ENCODE results near the gene IL20.
"Not testable (repeated sequence)": the region's sequence is repeated elsewhere in the genome, so short reads cannot be mapped to it uniquely, and the experiment has no call there.

Gene IL20

DNA sequence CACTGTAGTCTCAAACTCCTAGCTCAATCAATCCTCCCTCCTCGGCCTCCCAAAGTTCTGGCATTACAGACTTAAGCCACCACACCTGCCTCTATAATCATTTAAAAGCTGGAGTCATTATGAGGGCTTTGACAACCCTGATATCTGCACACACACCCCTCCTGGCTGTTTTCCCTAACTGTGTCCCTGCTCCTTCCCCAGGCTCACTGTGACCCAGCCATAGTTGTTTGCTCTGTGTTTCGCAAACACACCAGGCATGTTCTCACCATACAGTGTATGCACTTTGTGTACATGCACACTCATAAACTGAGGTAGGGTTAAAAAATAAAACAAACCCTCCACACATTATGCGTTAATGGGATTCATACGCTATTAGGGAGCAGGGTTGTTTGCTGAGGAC, 21.8 kb upstream of the IL20 start:
- no peak for DNase-seq (ENCODE audit: low spot score)

GRCh38 chr1:206846487-206846886, 18.9 kb upstream of the IL20 start:
- no peak for DNase-seq (ENCODE audit: low spot score)

GRCh38 chr1:206847337-206847834, 18.0 kb upstream of the IL20 start:
- no peak for DNase-seq (ENCODE audit: low spot score)

GRCh38 chr1:206847946-206848345, 17.5 kb upstream of the IL20 start:
- no peak for DNase-seq (ENCODE audit: low spot score)

GRCh38 chr1:206850401-206850800, 15.0 kb upstream of the IL20 start:
- no peak for DNase-seq (ENCODE audit: low spot score)

- no peak for DNase-seq (ENCODE audit: low spot score)
These were observed 13.9 kb upstream of the IL20 start for GRCh38 chr1:206851341-206852010.

GRCh38 chr1:206852662-206853061, 12.8 kb upstream of the IL20 start:
- not testable (repeated sequence) for DNase-seq (ENCODE audit: low spot score)

- DNase-seq (ENCODE audit: low spot score) = not testable (repeated sequence)
These were observed 11.7 kb upstream of the IL20 start for GRCh38 chr1:206853696-206854095.

DNA sequence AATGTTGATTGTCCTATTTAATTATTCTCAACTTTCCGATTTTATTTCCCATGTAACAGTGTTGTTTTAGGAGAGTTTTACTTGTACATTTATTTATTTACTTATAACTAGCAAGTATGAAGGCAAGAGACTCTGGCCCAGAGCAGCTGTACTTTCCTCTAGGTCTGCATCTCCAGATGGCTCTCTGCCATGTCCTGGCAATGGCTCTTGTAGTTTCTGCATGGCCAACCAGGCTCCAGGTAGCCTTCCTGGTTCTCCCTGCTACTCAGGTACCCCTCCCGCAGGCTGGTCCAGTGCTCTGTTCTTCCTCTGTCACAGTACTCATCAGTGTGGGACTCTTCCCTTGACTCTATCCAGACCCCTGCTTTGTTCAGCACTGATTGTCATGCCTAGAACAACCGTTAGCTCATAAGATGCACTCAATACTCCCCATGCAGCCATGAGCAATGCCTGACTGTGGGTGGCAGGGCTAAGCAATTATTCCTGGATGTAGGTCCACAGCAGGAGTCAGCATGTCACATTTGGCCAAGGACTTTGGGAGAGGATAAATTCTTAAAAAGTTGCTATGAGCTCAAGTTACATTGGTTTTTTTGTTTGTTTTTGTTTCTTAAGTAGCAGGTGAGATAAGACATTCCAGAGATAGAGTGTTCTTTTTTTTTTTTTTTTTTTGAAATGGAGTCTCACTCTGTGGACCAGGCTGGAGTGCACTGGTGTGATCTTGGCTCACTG, 10.9 kb upstream of the IL20 start:
- DNase-seq (ENCODE audit: low spot score) = no peak

DNA sequence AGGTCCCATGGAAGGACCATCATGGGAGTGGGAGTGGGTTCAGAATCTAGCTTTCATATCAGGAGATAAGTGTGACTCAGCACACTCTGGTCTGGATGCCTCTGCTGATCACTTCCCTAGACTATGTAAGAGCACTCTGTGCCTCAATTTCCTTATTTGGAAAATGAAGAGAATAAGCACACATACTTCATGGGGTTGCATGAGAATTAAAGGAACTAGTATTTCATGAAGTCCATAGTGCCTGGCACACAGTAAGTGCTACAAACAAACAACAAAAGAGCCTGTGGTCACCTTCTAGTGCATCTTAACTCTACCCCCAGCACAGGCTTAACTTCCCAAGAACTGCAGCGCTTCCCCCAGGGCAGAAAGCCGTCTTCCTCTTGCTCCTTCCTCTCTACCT, 9.6 kb upstream of the IL20 start:
- DNase-seq (ENCODE audit: low spot score) = no peak

DNA sequence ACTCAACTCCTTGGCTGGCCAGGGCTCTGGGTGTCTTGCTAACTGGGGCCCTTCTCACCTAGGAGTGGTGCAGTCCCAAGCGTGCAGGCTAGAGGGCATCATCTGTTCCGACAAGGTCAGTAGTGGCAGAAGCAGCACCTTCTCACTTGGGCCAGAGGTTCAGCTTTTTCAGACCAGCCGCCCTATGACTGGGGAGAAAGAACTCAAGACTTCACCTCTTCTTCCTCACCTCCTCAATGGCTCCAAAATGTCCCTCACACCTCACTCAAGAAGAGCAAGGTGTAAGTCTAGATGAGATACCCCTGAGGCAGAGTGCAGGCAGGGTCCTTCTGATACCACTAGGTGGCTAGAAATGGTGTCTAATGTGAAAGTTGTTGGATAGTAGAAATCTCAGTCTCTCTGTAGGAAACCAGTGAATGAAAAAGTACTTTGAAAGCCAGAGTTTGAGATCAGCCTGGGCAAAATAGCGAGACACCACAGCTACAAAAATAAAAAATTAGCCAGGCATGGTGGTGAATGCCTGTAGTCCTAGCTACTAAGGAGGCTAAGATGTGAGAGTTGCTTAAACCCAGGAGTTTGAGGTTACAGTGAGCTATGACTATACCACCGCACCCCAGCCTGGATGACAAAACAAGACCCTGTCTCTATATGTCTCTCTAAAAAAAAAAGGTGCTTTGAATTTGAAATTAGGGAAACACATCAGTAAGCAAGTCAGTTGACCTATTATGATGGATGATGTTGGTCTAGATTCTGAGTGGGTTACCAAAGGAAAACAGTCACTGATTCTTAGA, 8.6 kb upstream of the IL20 start:
- no peak for DNase-seq (ENCODE audit: low spot score)

DNA sequence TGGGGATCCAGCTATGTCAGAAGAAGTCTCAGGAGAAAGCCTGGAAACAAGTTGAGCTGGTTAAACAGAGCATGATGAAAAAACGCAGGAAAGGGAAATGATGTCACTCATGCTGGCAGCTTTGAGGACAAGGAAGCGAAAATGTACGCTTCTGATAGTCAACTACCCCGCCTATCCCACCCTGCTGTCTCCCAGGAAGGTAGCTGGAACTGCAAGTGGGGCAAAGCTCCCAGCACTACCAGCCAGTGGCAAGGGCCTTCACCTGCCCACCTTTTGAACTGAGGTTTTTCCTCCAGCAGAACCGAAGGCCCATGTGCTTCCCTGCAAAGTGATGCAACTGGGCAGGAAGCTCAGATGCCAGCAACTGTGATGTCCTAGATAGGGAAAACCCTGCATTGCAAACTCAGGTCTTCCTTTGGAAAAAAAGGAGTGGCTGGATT, 6.3 kb upstream of the IL20 start:
- DNase-seq (ENCODE audit: low spot score) = no peak

GRCh38 chr1:206860165-206860564, 5.3 kb upstream of the IL20 start:
- DNase-seq (ENCODE audit: low spot score) = no peak

GRCh38 chr1:206863266-206863665, 2.2 kb upstream of the IL20 start:
- DNase-seq (ENCODE audit: low spot score) = no peak

GRCh38 chr1:206866062-206866461, 639 bp downstream of the IL20 start:
- no peak for DNase-seq (ENCODE audit: low spot score)

DNA sequence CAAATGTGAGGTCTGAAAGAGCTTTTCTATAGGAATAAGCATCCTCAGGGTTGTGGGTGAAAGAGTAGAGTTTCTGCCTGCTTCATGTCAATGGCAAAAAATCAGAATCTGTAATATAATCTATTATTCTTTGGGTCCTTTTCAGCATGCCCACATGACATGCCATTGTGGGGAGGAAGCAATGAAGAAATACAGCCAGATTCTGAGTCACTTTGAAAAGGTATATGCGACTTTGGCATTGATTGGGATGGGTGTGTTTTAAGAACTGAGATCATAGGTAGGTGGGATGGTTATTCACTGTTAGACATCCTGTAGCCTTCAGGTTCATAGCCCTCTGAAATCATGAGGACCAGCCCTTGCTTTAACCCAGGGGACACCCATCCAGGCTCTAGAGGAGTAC, 1.8 kb downstream of the IL20 start:
- no peak for DNase-seq (ENCODE audit: low spot score)

GRCh38 chr1:206867716-206868115, 2.3 kb downstream of the IL20 start:
- no peak for DNase-seq (ENCODE audit: low spot score)

GRCh38 chr1:206868264-206868663, 2.8 kb downstream of the IL20 start:
- no peak for DNase-seq (ENCODE audit: low spot score)

- no peak for DNase-seq (ENCODE audit: low spot score)
These were observed 6.7 kb downstream of the IL20 start for GRCh38 chr1:206872139-206872538.

- DNase-seq (ENCODE audit: low spot score) = no peak
These were observed 8.3 kb downstream of the IL20 start for GRCh38 chr1:206873603-206874188.

- no peak for DNase-seq (ENCODE audit: low spot score)
These were observed 10.4 kb downstream of the IL20 start for GRCh38 chr1:206875752-206876377.

- DNase-seq (ENCODE audit: low spot score) = no peak
These were observed 13.0 kb downstream of the IL20 start for GRCh38 chr1:206878456-206878855.
